Loucy (cell line): Measurements from ENCODE around the gene CR1.

ENCODE experiments used
- H2AFZ ChIP-seq: fragments of 200-600 bp; sonication (generic); 2 replicates; pipeline ENCODE4 v1.6.0; 2016; ENCODE audit warnings: antibody characterized with exemption, mild to moderate bottlenecking, low read length, moderate library complexity
- H3F3A ChIP-seq: fragments of 200-600 bp; 2 replicates; pipeline ENCODE4 v1.6.0; 2016; ENCODE audit warnings: antibody characterized with exemption, low read depth, mild to moderate bottlenecking
- H3K27me3 ChIP-seq: fragments of 200-600 bp; sonication (generic); 2 replicates; pipeline ENCODE4 v1.6.1; 2014; ENCODE audit warnings: low read length, mild to moderate bottlenecking; ENCODE audit not compliant: insufficient read depth, poor library complexity, severe bottlenecking
- H3K36me3 ChIP-seq: fragments of 200-600 bp; sonication (generic); 2 replicates; pipeline ENCODE4 v1.6.1; 2016; ENCODE audit warnings: low read length; ENCODE audit not compliant: insufficient read depth
- H3K4me1 ChIP-seq: fragments of 200-600 bp; sonication (generic); 2 replicates; pipeline ENCODE4 v1.5.1; 2014; ENCODE audit warnings: low read length, mild to moderate bottlenecking; ENCODE audit not compliant: insufficient read depth, poor library complexity, severe bottlenecking
- H3K4me2 ChIP-seq: fragments of 200-600 bp; sonication (generic); 2 replicates; pipeline ENCODE4 v1.6.0; 2014; ENCODE audit warnings: antibody characterized with exemption, low read length, low read depth, mild to moderate bottlenecking; ENCODE audit not compliant: poor library complexity, severe bottlenecking
- H3K4me3 ChIP-seq: fragments of 200-600 bp; sonication (generic); 2 replicates; pipeline ENCODE4 v1.5.1; 2014; ENCODE audit warnings: low read length, mild to moderate bottlenecking, mixed read lengths; ENCODE audit not compliant: poor library complexity, severe bottlenecking
- H3K79me2 ChIP-seq: fragments of 200-600 bp; sonication (generic); 2 replicates; pipeline ENCODE4 v1.6.1; 2014; ENCODE audit warnings: low read length; ENCODE audit not compliant: insufficient read depth
- H3K9ac ChIP-seq: fragments of 200-600 bp; sonication (generic); 2 replicates; pipeline ENCODE4 v1.6.0; 2014; ENCODE audit warnings: mild to moderate bottlenecking, low read depth, low read length, moderate library complexity; ENCODE audit not compliant: poor library complexity, severe bottlenecking
- H3K9me2 ChIP-seq: fragments of 200-600 bp; sonication (generic); replicated peaks from 2 replicates; pipeline ENCODE4 v1.6.1; 2016; ENCODE audit warnings: low read depth, low read length, mixed read lengths
- H3K9me3 ChIP-seq: fragments of 200-600 bp; sonication (generic); 2 replicates; pipeline ENCODE4 v1.6.1; 2014; ENCODE audit warnings: mild to moderate bottlenecking, antibody characterized with exemption, low read length, low read depth; ENCODE audit not compliant: insufficient read depth
- H4K20me1 ChIP-seq: fragments of 200-600 bp; sonication (generic); 2 replicates; pipeline ENCODE4 v1.6.0; 2014; ENCODE audit warnings: antibody characterized with exemption, low read length, mild to moderate bottlenecking; ENCODE audit not compliant: insufficient read depth, poor library complexity, severe bottlenecking
- CTCF ChIP-seq: fragments of 200-600 bp; sonication (generic); conservative IDR thresholded peaks from 2 replicates; pipeline ENCODE4 v1.5.1; 2014; ENCODE audit warnings: mild to moderate bottlenecking, antibody characterized with exemption, low read length
- EZH2phosphoT487 ChIP-seq: fragments of 200-600 bp; IDR thresholded peaks from 2 replicates; pipeline ENCODE4 v1.6.1; 2018; ENCODE audit warnings: antibody characterized with exemption, mild to moderate bottlenecking, moderate library complexity, borderline replicate concordance

The CR1 gene

GRCh38 chr1:207670997-207671396 is 175.0 kb downstream of the CR1 start:
- TF ChIP-seq CTCF (no peak), EZH2phosphoT487 (no peak)
- Histone ChIP-seq H3K4me1 (no peaks in the 10 kb centered on the region), H3K79me2 (no peaks in the 10 kb centered on the region), H3K9me2 (no peaks in the 10 kb centered on the region), H3K36me3 (no peaks in the 10 kb centered on the region), H3K9ac (no peak overlapping the region), H3K27me3 (no peaks in the 10 kb centered on the region), H3K9me3 (no peaks in the 10 kb centered on the region), H3F3A (no peaks in the 10 kb centered on the region), H4K20me1 (no peaks in the 10 kb centered on the region), H3K4me3 (no peak overlapping the region), H3K4me2 (no peak overlapping the region), H2AFZ (no peak overlapping the region)

GRCh38 chr1:207672522-207673130 is 176.7 kb downstream of the CR1 start:
- no peaks in the 10 kb centered on the region for H3K36me3 ChIP-seq
- no peaks in the 10 kb centered on the region for H3K9me3 ChIP-seq
- 0 out of 2 replicates have a peak overlapping the region, but pooled peaks have one; percentile 56 for H2AFZ ChIP-seq
- no peaks in the 10 kb centered on the region for H3K79me2 ChIP-seq
- H4K20me1 ChIP-seq = no peaks in the 10 kb centered on the region
- H3K9me2 ChIP-seq = no peaks in the 10 kb centered on the region
- H3F3A ChIP-seq = no peaks in the 10 kb centered on the region
- peak; percentile 87 for TF ChIP-seq CTCF
- no peak for TF ChIP-seq EZH2phosphoT487
- no peak overlapping the region for H3K4me2 ChIP-seq
- H3K4me3 ChIP-seq = no peak overlapping the region
- no peaks in the 10 kb centered on the region for H3K4me1 ChIP-seq
- no peak overlapping the region for H3K9ac ChIP-seq
- H3K27me3 ChIP-seq = no peaks in the 10 kb centered on the region

GRCh38 chr1:207673399-207673798 is 177.4 kb downstream of the CR1 start:
- Histone ChIP-seq H3K9ac (no peak overlapping the region), H3K9me2 (no peaks in the 10 kb centered on the region), H3K27me3 (no peaks in the 10 kb centered on the region), H3K4me2 (no peak overlapping the region), H3K9me3 (no peaks in the 10 kb centered on the region), H3K4me3 (no peak overlapping the region), H3F3A (no peaks in the 10 kb centered on the region), H3K79me2 (no peaks in the 10 kb centered on the region), H3K4me1 (no peaks in the 10 kb centered on the region), H3K36me3 (no peaks in the 10 kb centered on the region), H4K20me1 (no peaks in the 10 kb centered on the region), H2AFZ (no peak overlapping the region)
- no peak for TF ChIP-seq CTCF
- no peak for TF ChIP-seq EZH2phosphoT487
